Muscle layer of duodenum (tissue), 2 donors: ENCODE data around the gene TBC1D24.
A peak's percentile ranks its signal among the peaks of the same experiment; 100 is the strongest.
"Not testable (repeated sequence)": the region's sequence is repeated elsewhere in the genome, so short reads cannot be mapped to it uniquely, and the experiment has no call there.

Experiments used
- H3K27ac ChIP-seq: one replicate; pipeline ENCODE4 v1.7.0; 2013; ENCODE audit warnings: mild to moderate bottlenecking, low read length
- H3K27me3 ChIP-seq: one replicate; pipeline ENCODE4 v1.7.0; 2013; ENCODE audit warnings: low read depth, mild to moderate bottlenecking, control low read depth, low read length
- H3K36me3 ChIP-seq, 2 donors: one replicate each; pipeline ENCODE4 v1.7.0; 2013; ENCODE audit warnings: low read length in 2 of 2, control low read depth in 1 of 2, mild to moderate bottlenecking in 1 of 2; ENCODE audit not compliant: insufficient read depth in 2 of 2, control insufficient read depth in 1 of 2
- H3K4me1 ChIP-seq, 2 donors: one replicate each; pipeline ENCODE4 v1.7.0; 2013; ENCODE audit warnings: low read length in 2 of 2, mild to moderate bottlenecking in 2 of 2, control low read depth in 1 of 2, moderate library complexity in 1 of 2; ENCODE audit not compliant: insufficient read depth in 2 of 2, control insufficient read depth in 1 of 2
- H3K4me3 ChIP-seq, 2 donors: one replicate each; pipeline ENCODE4 v1.7.0; 2013; ENCODE audit warnings: low read length in 2 of 2, low read depth in 1 of 2, mild to moderate bottlenecking in 1 of 2
- H3K9me3 ChIP-seq, 2 donors: one replicate each; pipeline ENCODE4 v1.7.0; 2013; ENCODE audit warnings: low read length in 2 of 2, control low read depth in 1 of 2, mild to moderate bottlenecking in 1 of 2; ENCODE audit not compliant: control insufficient read depth in 1 of 2
- donor health status: healthy.

TBC1D24 gene

GRCh38 chr16:2477327-2477726 lies 2.4 kb downstream of the TBC1D24 start:
- Histone ChIP-seq H3K27ac (no peak overlapping the region), H3K27me3 (peaks cover 12% of the 10 kb centered on the region), H3K4me3 (no peak overlapping the region), H3K4me1 (peaks cover 6 to 26% of the 10 kb centered on the region in 2 donors), H3K9me3 (no peaks in the 10 kb centered on the region), H3K36me3 (no peaks in the 10 kb centered on the region)

- peaks cover 8 to 32% of the 10 kb centered on the region in 2 donors for H3K4me1 ChIP-seq
- H3K27ac ChIP-seq = no peak overlapping the region
- H3K36me3 ChIP-seq = no peaks in the 10 kb centered on the region
- H3K27me3 ChIP-seq = peaks cover 2% of the 10 kb centered on the region
- H3K4me3 ChIP-seq = no peak overlapping the region
- H3K9me3 ChIP-seq = no peaks in the 10 kb centered on the region
These were observed 3.4 kb downstream of the TBC1D24 start for GRCh38 chr16:2478279-2478678.

GRCh38 chr16:2479996-2480395 lies 5.1 kb downstream of the TBC1D24 start:
- not testable (repeated sequence) for H3K27me3 ChIP-seq, H3K9me3 ChIP-seq, H3K36me3 ChIP-seq, H3K4me3 ChIP-seq, H3K27ac ChIP-seq
- peaks cover 10 to 24% of the 10 kb centered on the region in 2 donors for H3K4me1 ChIP-seq

GRCh38 chr16:2480948-2481347 lies 6.0 kb downstream of the TBC1D24 start:
- Histone ChIP-seq H3K27me3 (no peaks in the 10 kb centered on the region), H3K4me1 (peaks cover 8 to 18% of the 10 kb centered on the region in 2 donors), H3K27ac (no peak overlapping the region), H3K36me3 (no peaks in the 10 kb centered on the region), H3K9me3 (no peaks in the 10 kb centered on the region), H3K4me3 (no peak overlapping the region)

- H3K27ac ChIP-seq = no peak overlapping the region
- peaks cover 6 to 15% of the 10 kb centered on the region in 2 donors for H3K4me1 ChIP-seq
These were observed 6.7 kb downstream of the TBC1D24 start for GRCh38 chr16:2481676-2482075.

GRCh38 chr16:2482249-2482648 lies 7.3 kb downstream of the TBC1D24 start:
- H3K4me3 ChIP-seq = no peak overlapping the region

More at GRCh38 chr16:2481676-2482075, 6.7 kb downstream of the TBC1D24 start:
- Histone ChIP-seq H3K36me3 (no peaks in the 10 kb centered on the region), H3K9me3 (no peaks in the 10 kb centered on the region), H3K4me3 (no peak overlapping the region), H3K27me3 (no peaks in the 10 kb centered on the region)

GRCh38 chr16:2482708-2483534 lies 8.0 kb downstream of the TBC1D24 start:
- no peaks in the 10 kb centered on the region for H3K36me3 ChIP-seq
- H3K4me3 ChIP-seq = peak overlapping the region; percentile 26 to 52
- H3K27me3 ChIP-seq = no peaks in the 10 kb centered on the region
- H3K4me1 ChIP-seq = peaks cover 6 to 15% of the 10 kb centered on the region in 2 donors
- no peaks in the 10 kb centered on the region for H3K9me3 ChIP-seq
- peak overlapping the region; percentile 8 for H3K27ac ChIP-seq

More at GRCh38 chr16:2482249-2482648, 7.3 kb downstream of the TBC1D24 start:
- H3K36me3 ChIP-seq = no peaks in the 10 kb centered on the region
- no peaks in the 10 kb centered on the region for H3K9me3 ChIP-seq
- H3K27ac ChIP-seq = no peak overlapping the region
- H3K27me3 ChIP-seq = no peaks in the 10 kb centered on the region
- H3K4me1 ChIP-seq = peaks cover 6 to 15% of the 10 kb centered on the region in 2 donors

GRCh38 chr16:2483939-2484897 lies 9.3 kb downstream of the TBC1D24 start:
- peaks cover 6 to 15% of the 10 kb centered on the region in 2 donors for H3K4me1 ChIP-seq
- H3K36me3 ChIP-seq = no peaks in the 10 kb centered on the region
- no peak overlapping the region for H3K4me3 ChIP-seq
- no peak overlapping the region for H3K27ac ChIP-seq
- no peaks in the 10 kb centered on the region for H3K9me3 ChIP-seq
- H3K27me3 ChIP-seq = no peaks in the 10 kb centered on the region

- Histone ChIP-seq H3K27ac (no peak overlapping the region), H3K9me3 (no peaks in the 10 kb centered on the region), H3K4me3 (no peak overlapping the region), H3K4me1 (peaks cover 6 to 15% of the 10 kb centered on the region in 2 donors), H3K36me3 (peaks cover 0 to 5% of the 10 kb centered on the region in 2 donors), H3K27me3 (no peaks in the 10 kb centered on the region)
These were observed 10.1 kb downstream of the TBC1D24 start for GRCh38 chr16:2484898-2485508.

- Histone ChIP-seq H3K9me3 (no peaks in the 10 kb centered on the region), H3K36me3 (peaks cover 0 to 12% of the 10 kb centered on the region in 2 donors), H3K4me1 (peaks cover 6 to 15% of the 10 kb centered on the region in 2 donors), H3K27ac (no peak overlapping the region), H3K4me3 (no peak overlapping the region), H3K27me3 (no peaks in the 10 kb centered on the region)
These were observed 11.0 kb downstream of the TBC1D24 start for GRCh38 chr16:2485811-2486507.
